ENCODE data around the gene CFAP73. TPM values are rescaled to one million over a fixed set of nuclear protein-coding genes. Genes with fewer than 3 reads are reported as not detected.

Gene CFAP73
- total and polyA plus RNA-seq, 4 donors, result 10.4 to 40.6 (median 14.6) TPM

DNA sequence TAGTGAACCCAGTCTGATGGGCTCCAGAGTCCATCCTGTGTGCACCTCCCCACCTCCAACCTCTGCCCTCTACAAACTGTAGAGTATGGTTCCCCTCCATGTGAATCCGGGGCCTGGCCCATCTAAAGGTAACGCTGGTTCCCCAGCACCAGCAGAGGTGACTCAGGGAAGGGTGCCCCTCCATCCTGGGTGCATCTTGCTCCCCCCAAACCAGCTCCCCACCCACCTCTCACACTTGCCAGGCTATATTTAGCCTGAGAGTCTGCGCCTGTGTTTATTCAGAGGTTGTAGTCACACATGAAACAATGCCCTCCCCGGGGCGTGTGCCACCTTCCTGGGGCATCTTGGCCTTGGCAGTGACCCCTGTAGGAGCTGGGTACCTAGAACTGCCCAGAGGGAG lies 40.2 kb upstream of the CFAP73 start:
- DNase-seq, result no peak
- no peak for ATAC-seq (ENCODE audit: insufficient read depth, low FRiP score)
- no peaks in the 10 kb centered on the region for H3K9me3 ChIP-seq (ENCODE audit: control insufficient read depth in 4 of 4, insufficient read depth in 3 of 4, low read length in 3 of 4)
- 70 to 83% methylated on average over 5 of the region's 5 CpGs for WGBS, 2 donors
- no peaks in the 10 kb centered on the region for H3K4me1 ChIP-seq (ENCODE audit: control insufficient read depth in 5 of 5, insufficient read depth in 5 of 5, low read length in 5 of 5)
- peaks cover 0 to 4% (median 2%) of the 10 kb centered on the region in 3 donors for H3K27me3 ChIP-seq (ENCODE audit: control insufficient read depth in 3 of 3, insufficient read depth in 3 of 3, low read length in 2 of 3)
- H3K27ac ChIP-seq (ENCODE audit: low read depth in 1 of 2, low read length in 1 of 2), result no peak overlapping the region
- no peaks in the 10 kb centered on the region for H3K36me3 ChIP-seq (ENCODE audit: control insufficient read depth in 4 of 4, insufficient read depth in 4 of 4, low read length in 4 of 4)
- TF ChIP-seq, protein P1, sequence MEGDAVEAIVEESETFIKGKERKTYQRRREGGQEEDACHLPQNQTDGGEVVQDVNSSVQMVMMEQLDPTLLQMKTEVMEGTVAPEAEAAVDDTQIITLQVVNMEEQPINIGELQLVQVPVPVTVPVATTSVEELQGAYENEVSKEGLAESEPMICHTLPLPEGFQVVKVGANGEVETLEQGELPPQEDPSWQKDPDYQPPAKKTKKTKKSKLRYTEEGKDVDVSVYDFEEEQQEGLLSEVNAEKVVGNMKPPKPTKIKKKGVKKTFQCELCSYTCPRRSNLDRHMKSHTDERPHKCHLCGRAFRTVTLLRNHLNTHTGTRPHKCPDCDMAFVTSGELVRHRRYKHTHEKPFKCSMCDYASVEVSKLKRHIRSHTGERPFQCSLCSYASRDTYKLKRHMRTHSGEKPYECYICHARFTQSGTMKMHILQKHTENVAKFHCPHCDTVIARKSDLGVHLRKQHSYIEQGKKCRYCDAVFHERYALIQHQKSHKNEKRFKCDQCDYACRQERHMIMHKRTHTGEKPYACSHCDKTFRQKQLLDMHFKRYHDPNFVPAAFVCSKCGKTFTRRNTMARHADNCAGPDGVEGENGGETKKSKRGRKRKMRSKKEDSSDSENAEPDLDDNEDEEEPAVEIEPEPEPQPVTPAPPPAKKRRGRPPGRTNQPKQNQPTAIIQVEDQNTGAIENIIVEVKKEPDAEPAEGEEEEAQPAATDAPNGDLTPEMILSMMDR (IDR thresholded peaks at IDR 0.05; ENCODE audit: control extremely low read depth, extremely low read depth), result no peak
- no peak overlapping the region for H3K4me3 ChIP-seq
- no peak overlapping the region for H3K9ac ChIP-seq (ENCODE audit: insufficient read depth in 1 of 2, low read length in 2 of 2)

DNA sequence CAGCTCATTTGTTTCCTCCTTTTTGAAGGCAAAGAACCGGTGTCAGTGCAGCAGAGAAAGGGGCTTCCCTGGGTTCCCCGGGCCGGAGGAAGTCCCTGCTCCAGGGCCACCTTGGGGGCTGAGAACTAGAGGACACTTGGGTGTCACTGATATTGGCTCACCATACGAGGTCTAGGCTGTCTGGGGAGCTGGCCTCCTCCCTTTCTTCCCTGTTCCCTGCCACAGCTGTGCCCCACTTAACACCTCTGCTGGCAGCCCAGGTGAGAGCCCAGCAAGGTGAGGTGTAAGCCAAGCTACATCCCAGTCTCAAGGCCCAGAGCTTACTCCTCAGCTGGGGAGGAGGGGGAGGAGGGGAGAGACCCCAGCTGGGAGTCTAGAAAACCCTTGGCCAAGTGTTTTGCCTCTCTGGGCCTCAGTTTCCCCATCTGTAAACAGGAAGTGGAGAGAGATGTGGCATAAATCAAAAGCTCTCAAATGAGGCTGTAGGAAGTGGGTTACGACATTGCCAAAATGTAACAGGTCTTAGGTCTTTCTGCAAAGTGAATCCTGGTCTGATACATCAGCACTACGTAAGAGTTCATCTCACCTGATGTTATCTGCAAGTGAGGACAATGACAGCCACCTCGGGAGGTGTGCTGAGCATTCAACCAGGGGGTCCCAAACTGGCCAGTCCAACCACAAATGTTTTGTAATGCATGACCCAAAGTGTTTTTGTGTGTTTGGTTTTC lies 39.5 kb upstream of the CFAP73 start:
- 48 to 49% methylated on average over 7 of the region's 7 CpGs for WGBS, 2 donors
- no peak overlapping the region for H3K27ac ChIP-seq (ENCODE audit: low read depth in 1 of 2, low read length in 1 of 2)
- ATAC-seq (ENCODE audit: insufficient read depth, low FRiP score), result no peak

DNA sequence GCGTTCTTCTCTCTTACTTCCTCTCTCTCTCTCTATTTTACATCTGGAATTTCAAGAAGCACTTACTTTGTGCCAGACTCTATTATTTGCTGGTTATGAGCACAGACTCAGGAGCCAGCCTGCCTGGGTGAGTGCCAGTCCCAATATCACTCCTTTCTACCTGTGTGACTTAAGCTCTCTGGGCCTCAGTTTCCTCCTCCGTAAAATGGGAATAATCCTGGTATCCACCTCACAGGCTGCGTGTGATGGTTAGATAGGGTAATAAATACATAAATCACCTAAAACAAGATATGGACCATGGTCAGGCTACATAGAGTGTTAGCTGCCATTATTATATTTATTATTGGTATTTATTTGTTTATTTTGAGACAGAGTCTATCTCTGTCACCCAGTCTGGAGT lies 38.3 kb upstream of the CFAP73 start:
- TF ChIP-seq, protein P1 (IDR thresholded peaks at IDR 0.05; ENCODE audit: control extremely low read depth, extremely low read depth), result no peak
- DNase-seq (no peak), ATAC-seq (ENCODE audit: insufficient read depth, low FRiP score) (no peak)
- H3K27ac ChIP-seq (ENCODE audit: low read depth in 1 of 2, low read length in 1 of 2), result no peak overlapping the region
- no peak overlapping the region for H3K9ac ChIP-seq (ENCODE audit: insufficient read depth in 1 of 2, low read length in 2 of 2)
- no peaks in the 10 kb centered on the region for H3K4me1 ChIP-seq (ENCODE audit: control insufficient read depth in 5 of 5, insufficient read depth in 5 of 5, low read length in 5 of 5)
- 78 to 90% methylated on average over 3 of the region's 3 CpGs for WGBS, 2 donors
- peaks cover 0 to 4% (median 2%) of the 10 kb centered on the region in 3 donors for H3K27me3 ChIP-seq (ENCODE audit: control insufficient read depth in 3 of 3, insufficient read depth in 3 of 3, low read length in 2 of 3)
- H3K9me3 ChIP-seq (ENCODE audit: control insufficient read depth in 4 of 4, insufficient read depth in 3 of 4, low read length in 3 of 4), result no peaks in the 10 kb centered on the region
- no peak overlapping the region for H3K4me3 ChIP-seq
- no peaks in the 10 kb centered on the region for H3K36me3 ChIP-seq (ENCODE audit: control insufficient read depth in 4 of 4, insufficient read depth in 4 of 4, low read length in 4 of 4)

More for the DNA sequence above, 39.5 kb upstream of the CFAP73 start:
- no peaks in the 10 kb centered on the region for H3K4me1 ChIP-seq (ENCODE audit: control insufficient read depth in 5 of 5, insufficient read depth in 5 of 5, low read length in 5 of 5)
- no peaks in the 10 kb centered on the region for H3K36me3 ChIP-seq (ENCODE audit: control insufficient read depth in 4 of 4, insufficient read depth in 4 of 4, low read length in 4 of 4)
- no peak for DNase-seq
- TF ChIP-seq, protein P1 (IDR thresholded peaks at IDR 0.05; ENCODE audit: control extremely low read depth, extremely low read depth), result no peak
- H3K4me3 ChIP-seq, result no peak overlapping the region
- H3K27me3 ChIP-seq (ENCODE audit: control insufficient read depth in 3 of 3, insufficient read depth in 3 of 3, low read length in 2 of 3), result peaks cover 0 to 4% (median 2%) of the 10 kb centered on the region in 3 donors
- H3K9ac ChIP-seq (ENCODE audit: insufficient read depth in 1 of 2, low read length in 2 of 2), result no peak overlapping the region
- H3K9me3 ChIP-seq (ENCODE audit: control insufficient read depth in 4 of 4, insufficient read depth in 3 of 4, low read length in 3 of 4), result no peaks in the 10 kb centered on the region

All from lung (tissue), 12 donors.